ES-I3 (cell line): ENCODE results near the gene SNAP25.

Experiments
- H3K36me3 ChIP-seq: 2 replicates; pipeline ENCODE4 v1.6.1; 2013; ENCODE audit warnings: mild to moderate bottlenecking, low read length, control low read depth, moderate library complexity; ENCODE audit not compliant: insufficient read depth
- H3K4me1 ChIP-seq: 2 replicates; pipeline ENCODE4 v1.6.1; 2013; ENCODE audit warnings: mild to moderate bottlenecking, control low read depth, low read length; ENCODE audit not compliant: insufficient read depth
- H3K9ac ChIP-seq: 2 replicates; pipeline ENCODE4 v1.6.1; 2013; ENCODE audit warnings: low read depth, mild to moderate bottlenecking, low read length, moderate library complexity
- H3K9me3 ChIP-seq: 2 replicates; pipeline ENCODE4 v1.6.1; 2013; ENCODE audit warnings: mild to moderate bottlenecking, low read length, moderate library complexity; ENCODE audit not compliant: control insufficient read depth, insufficient read depth

Gene SNAP25

GRCh38 chr20:10313701-10314100 lies 95.1 kb downstream of the SNAP25 start:
- Histone ChIP-seq H3K4me1 (peaks cover 8% of the 10 kb centered on the region; the same call in 1 of the 2 replicates), H3K36me3 (0 out of 2 replicates have a peak, but pooled peaks cover 6% of the 10 kb centered on the region), H3K9me3 (no peaks in the 10 kb centered on the region; the same call in 1 of the 2 replicates), H3K9ac (no peak overlapping the region)

DNA sequence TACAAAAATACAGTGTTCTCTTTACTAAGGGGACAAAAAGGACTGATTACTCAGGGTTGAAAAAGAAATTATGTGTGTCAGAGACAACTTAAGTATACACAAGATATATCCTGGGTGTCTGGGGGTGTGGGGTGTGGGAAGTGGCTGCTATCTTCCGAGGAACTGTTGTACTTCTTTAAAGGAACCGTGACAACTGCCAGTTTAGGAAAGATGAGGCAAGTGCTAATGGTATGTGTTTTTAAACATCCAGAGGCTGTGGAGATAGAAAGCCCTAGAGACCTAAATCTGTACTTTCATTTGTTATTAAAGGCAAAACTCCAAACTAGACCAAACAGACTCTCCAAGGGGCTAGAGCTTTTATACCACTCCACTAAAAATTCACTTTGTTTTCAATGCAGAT lies 95.6 kb downstream of the SNAP25 start:
- 0 out of 2 replicates have a peak, but pooled peaks cover 6% of the 10 kb centered on the region for H3K36me3 ChIP-seq
- no peaks in the 10 kb centered on the region; the same call in 1 of the 2 replicates for H3K9me3 ChIP-seq
- H3K4me1 ChIP-seq = peaks cover 8% of the 10 kb centered on the region; the same call in 1 of the 2 replicates
- no peak overlapping the region for H3K9ac ChIP-seq

GRCh38 chr20:10315138-10315537 lies 96.5 kb downstream of the SNAP25 start:
- no peak overlapping the region for H3K9ac ChIP-seq
- no peaks in the 10 kb centered on the region; the same call in 1 of the 2 replicates for H3K9me3 ChIP-seq
- 0 out of 2 replicates have a peak, but pooled peaks cover 6% of the 10 kb centered on the region for H3K36me3 ChIP-seq
- peaks cover 8% of the 10 kb centered on the region; the same call in 1 of the 2 replicates for H3K4me1 ChIP-seq

DNA sequence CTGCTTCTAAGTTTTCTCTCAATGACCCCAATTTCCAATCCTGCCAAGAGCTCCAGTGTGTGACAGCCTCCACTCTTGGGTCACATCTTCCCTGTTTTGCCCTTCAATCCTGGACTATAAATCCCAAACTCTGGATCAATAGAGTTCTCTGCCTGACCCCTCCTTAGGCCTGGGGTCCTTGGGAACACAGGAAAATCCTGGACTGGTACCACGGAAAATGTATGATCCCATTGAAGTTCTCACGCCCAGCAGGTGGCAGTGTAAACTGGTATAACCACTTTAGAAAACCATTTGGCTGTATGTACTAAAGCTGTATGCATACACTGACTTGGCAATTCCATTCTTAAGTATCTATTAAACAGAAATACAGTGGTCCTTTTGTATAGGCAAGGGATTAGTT lies 98.0 kb downstream of the SNAP25 start:
- Histone ChIP-seq H3K36me3 (0 out of 2 replicates have a peak, but pooled peaks cover 6% of the 10 kb centered on the region), H3K4me1 (peaks cover 8% of the 10 kb centered on the region; the same call in 1 of the 2 replicates), H3K9me3 (no peaks in the 10 kb centered on the region; the same call in 1 of the 2 replicates), H3K9ac (no peak overlapping the region)

GRCh38 chr20:10318291-10319024 lies 99.8 kb downstream of the SNAP25 start:
- 0 out of 2 replicates have a peak, but pooled peaks cover 6% of the 10 kb centered on the region for H3K36me3 ChIP-seq
- H3K9ac ChIP-seq = no peak overlapping the region
- no peaks in the 10 kb centered on the region; the same call in 1 of the 2 replicates for H3K9me3 ChIP-seq
- peaks cover 20% of the 10 kb centered on the region for H3K4me1 ChIP-seq

GRCh38 chr20:10319855-10320254 lies 101.2 kb downstream of the SNAP25 start:
- Histone ChIP-seq H3K4me1 (peaks cover 13% of the 10 kb centered on the region), H3K9me3 (no peaks in the 10 kb centered on the region; the same call in 1 of the 2 replicates), H3K36me3 (0 out of 2 replicates have a peak, but pooled peaks cover 6% of the 10 kb centered on the region), H3K9ac (no peak overlapping the region)

GRCh38 chr20:10321138-10321717 lies 102.6 kb downstream of the SNAP25 start:
- 0 out of 2 replicates have a peak, but pooled peaks cover 6% of the 10 kb centered on the region for H3K36me3 ChIP-seq
- H3K9ac ChIP-seq = no peak overlapping the region
- H3K9me3 ChIP-seq = no peaks in the 10 kb centered on the region; the same call in 1 of the 2 replicates
- peaks cover 12% of the 10 kb centered on the region for H3K4me1 ChIP-seq

- H3K4me1 ChIP-seq = peaks cover 12% of the 10 kb centered on the region
- no peak overlapping the region for H3K9ac ChIP-seq
- H3K9me3 ChIP-seq = no peaks in the 10 kb centered on the region
- H3K36me3 ChIP-seq = no peaks in the 10 kb centered on the region
Observed at GRCh38 chr20:10322073-10323012, 103.7 kb downstream of the SNAP25 start.

DNA sequence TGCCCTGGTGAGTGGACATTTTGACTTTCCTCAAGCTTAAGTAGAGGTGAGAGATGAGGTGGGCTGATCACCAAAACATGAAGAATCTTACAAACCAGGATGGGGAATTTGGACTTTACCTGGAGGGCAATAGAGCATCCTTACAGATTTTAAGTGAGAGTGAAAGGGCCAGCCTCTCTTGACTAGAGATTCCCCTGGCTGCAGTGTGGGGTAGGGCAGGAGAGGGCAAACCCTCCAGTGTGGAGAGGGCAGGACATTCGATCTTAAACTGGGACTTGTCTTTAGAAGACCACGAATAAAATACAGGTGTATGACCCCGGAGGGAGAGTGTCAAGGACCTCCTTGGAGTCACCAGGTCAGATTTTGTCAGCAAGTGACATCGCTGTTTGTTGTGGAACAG lies 105.1 kb downstream of the SNAP25 start:
- H3K4me1 ChIP-seq = peaks cover 13% of the 10 kb centered on the region
- H3K9me3 ChIP-seq = no peaks in the 10 kb centered on the region
- H3K9ac ChIP-seq = no peak overlapping the region
- H3K36me3 ChIP-seq = no peaks in the 10 kb centered on the region

DNA sequence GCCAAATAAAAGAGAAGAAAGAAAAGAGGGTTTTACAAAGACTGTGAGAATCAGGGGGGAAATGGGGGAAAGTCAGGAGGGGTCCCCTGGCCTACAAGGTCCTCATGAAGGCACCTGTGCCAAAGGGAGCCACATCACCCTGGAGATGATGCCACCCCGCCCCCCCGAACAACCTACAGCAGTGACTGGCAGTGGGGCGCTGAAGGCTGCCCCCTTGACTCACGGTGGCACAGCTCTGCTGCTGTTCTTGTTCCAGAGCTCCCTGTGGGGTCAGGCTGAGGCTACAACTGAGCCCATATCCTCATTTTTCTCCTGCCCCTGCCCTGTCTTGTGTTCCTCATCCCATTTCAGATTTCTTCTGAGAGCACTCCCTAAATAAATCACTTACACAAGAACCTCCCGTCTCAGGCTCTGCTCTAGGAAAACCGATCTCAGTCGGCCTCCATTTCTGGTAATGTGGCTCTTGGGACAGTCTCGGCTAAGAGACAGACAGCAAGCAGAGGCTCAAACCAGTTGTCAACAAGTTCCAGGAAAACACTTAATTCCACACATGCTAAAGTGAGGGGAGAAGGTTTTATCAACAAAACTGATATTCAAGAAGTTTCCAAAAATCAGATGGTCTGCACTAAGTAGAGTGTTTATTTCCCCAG lies 105.7 kb downstream of the SNAP25 start:
- Histone ChIP-seq H3K9ac (no peak overlapping the region), H3K36me3 (no peaks in the 10 kb centered on the region), H3K9me3 (no peaks in the 10 kb centered on the region), H3K4me1 (peaks cover 16% of the 10 kb centered on the region)

- peaks cover 8% of the 10 kb centered on the region for H3K4me1 ChIP-seq
- no peaks in the 10 kb centered on the region for H3K36me3 ChIP-seq
- no peak overlapping the region for H3K9ac ChIP-seq
- H3K9me3 ChIP-seq = no peaks in the 10 kb centered on the region
Observed at GRCh38 chr20:10328897-10329255, 110.2 kb downstream of the SNAP25 start.

DNA sequence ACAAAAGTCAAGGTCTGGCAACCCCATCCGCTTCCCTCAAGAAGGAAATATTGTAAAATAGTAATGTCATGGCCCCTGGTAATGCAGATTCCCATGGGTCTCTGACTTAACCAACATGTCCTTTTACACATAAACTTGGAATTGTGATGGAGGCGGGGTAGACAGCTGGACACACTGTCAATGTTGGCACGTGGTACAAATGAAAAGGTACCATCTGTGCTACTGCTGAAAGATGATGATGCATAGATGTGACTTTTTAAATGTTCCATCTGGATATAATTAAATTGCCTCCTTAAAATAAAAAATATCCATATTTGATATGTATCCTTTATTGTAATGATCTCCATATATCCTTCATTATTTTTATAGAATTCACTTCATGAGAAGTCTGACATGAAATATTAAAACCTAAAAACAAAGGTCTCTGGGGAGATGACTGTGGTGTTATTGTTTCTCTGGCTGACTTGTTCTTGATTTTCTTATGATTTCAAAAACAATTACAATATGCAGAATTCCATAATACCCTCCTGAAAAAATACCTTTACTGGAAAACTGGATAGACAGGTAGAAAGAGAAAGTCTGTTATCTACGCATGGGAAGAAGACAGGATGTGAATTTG lies 110.9 kb downstream of the SNAP25 start:
- no peaks in the 10 kb centered on the region for H3K9me3 ChIP-seq
- H3K4me1 ChIP-seq = peaks cover 8% of the 10 kb centered on the region
- no peak overlapping the region for H3K9ac ChIP-seq
- H3K36me3 ChIP-seq = no peaks in the 10 kb centered on the region

- H3K36me3 ChIP-seq = no peaks in the 10 kb centered on the region
- peaks cover 8% of the 10 kb centered on the region for H3K4me1 ChIP-seq
- H3K9me3 ChIP-seq = no peaks in the 10 kb centered on the region
- H3K9ac ChIP-seq = no peak overlapping the region
Observed at GRCh38 chr20:10330071-10330470, 111.4 kb downstream of the SNAP25 start.
